ENCODE results near the gene GUK1.

GRCh38 chr1:228161866-228162265, 21.8 kb downstream of the GUK1 start:
- TF ChIP-seq CTCF (IDR thresholded peaks at IDR 0.05; ENCODE audit: insufficient read depth, low read length) (no peak), POLR2AphosphoS5 (IDR thresholded peaks at IDR 0.05; ENCODE audit: low read depth) (no peak)

Measured in HL-60 (cell line).